ENCODE measurements around the gene YIPF2.

Gene YIPF2

DNA sequence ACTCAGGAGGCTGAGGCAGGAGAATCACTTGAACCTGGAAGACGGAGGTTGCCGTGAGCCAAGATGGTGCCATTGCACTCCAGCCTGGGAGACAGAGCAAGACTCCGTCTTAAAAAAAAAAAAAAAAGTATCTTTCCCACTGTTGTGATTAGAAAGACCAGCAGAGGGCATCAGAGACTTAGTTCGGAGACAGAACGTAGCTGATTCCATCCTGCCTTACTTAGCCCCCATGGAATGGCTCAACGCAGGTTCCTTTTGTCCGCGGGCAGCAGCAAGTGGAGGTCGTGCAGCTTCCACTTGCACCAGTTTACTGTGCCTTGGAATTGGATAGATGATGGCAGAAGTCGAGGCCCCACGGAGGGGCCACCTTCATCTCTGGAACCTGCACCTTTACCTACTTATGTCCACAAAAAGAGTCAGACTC, 8.2 kb upstream of the YIPF2 start:
- peak; percentile 83 for DNase-seq (ENCODE audit: low spot score)

DNA sequence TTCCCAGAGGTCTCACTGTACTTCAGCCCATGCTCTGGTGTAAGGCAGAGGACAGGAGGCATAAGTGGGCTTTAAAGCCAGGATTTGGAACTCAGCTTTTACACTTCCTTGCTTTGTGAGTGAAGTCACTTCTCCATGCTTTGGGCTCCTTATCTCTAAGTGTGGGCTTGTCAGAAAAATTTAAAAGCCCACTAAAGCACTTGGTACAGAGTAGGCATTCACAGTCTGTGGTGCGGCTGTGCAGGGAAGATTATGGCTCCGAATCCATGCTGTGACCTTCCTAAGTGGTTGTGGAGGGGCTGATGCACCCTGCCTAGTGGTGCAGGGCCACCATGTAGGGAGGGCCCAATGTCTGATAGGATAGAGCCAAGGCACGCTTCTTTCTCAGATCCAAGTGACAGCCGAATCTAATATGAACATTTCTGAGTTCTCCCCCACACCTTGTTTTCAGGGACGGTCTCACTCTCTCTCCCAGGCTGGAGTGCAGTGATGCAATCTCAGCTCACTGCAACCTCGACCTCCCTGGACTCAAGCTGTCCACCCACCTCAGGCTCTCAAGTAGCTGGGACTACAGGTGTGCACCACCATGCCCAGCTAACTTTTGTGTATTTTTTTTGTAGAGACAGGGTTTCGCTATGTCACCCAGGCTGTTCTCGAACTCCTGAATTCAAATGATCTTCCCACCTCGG, 7.1 kb upstream of the YIPF2 start:
- no peak for DNase-seq (ENCODE audit: low spot score)

DNA sequence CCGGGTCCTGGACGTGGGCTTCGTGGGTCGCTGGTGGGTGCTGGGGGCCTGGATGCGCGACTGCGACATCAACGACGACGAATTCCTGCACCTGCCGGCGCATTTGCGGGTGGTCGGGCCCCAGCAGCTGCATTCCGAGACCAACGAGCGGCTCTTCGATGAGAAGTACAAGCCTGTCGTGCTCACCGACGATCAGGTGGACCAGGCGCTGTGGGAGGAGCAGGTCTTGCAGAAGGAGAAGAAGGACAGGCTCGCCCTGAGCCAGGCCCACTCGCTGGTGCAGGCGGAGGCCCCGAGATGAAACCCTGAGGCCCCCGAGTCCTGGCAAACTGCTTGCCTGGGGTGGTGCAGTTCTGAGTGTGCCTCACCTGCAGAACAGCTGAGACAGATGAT, 959 bp upstream of the YIPF2 start:
- no peak for DNase-seq (ENCODE audit: low spot score)

DNA sequence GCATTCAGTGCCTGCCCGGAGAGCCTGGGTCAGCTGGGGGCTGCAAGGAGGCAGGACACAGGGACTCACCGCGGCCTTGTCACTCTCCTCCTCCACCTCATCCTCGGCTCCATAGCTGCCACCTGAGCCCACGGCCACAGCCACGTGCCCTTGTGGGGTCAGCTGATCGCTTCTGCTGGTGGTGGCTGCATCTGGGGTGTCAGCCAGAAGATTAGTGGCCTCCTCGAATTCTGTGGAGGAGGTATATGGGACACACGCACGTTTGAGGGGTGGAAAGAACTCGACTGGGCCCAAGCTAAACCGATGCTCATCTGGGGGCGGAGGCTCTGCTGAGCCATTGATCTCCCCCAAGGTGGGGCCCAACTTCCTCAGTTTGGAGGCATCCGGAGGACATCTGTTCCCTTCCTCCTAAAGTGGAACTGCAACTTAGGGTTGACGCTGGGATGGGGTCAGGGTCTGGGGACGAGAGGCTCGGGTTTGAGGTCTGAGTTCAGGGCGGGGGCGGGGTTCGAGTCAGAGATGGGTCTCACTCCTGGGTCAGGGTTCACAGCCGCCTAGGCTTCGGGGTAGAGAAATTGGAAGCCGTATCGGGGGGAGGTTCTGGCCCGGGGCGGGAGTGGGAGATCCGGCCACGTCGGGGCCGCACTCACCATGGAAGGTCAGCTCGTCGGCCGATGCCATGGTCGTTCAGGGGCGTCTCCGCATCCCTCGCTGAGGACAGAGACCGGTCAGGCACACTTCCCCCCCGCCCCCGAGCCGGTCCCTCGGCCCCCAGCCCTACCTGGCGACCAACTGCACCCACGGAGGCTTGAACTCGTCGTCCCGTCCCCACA, 493 bp downstream of the YIPF2 start:
- peak; percentile 41 for DNase-seq (ENCODE audit: low spot score)

DNA sequence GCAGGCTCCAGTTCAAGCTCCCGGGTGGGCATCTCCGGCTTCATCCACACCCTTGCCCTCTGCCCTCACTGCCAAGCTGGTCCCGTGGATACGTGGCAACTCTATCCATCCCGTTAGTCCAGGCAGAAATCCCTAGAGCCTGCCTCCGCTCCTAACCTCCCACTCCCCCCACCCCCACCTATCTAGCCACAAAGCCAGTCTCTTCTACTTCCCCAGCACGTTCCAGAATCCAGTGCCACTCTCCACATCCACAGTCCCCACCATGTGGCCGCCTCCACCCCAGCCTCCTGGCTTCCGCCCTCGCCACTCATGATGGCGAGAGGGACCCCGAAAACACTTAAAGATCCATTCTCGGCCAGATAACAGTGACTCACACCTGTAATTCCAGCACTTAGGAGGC, 3.8 kb downstream of the YIPF2 start:
- no peak for DNase-seq (ENCODE audit: low spot score)

DNA sequence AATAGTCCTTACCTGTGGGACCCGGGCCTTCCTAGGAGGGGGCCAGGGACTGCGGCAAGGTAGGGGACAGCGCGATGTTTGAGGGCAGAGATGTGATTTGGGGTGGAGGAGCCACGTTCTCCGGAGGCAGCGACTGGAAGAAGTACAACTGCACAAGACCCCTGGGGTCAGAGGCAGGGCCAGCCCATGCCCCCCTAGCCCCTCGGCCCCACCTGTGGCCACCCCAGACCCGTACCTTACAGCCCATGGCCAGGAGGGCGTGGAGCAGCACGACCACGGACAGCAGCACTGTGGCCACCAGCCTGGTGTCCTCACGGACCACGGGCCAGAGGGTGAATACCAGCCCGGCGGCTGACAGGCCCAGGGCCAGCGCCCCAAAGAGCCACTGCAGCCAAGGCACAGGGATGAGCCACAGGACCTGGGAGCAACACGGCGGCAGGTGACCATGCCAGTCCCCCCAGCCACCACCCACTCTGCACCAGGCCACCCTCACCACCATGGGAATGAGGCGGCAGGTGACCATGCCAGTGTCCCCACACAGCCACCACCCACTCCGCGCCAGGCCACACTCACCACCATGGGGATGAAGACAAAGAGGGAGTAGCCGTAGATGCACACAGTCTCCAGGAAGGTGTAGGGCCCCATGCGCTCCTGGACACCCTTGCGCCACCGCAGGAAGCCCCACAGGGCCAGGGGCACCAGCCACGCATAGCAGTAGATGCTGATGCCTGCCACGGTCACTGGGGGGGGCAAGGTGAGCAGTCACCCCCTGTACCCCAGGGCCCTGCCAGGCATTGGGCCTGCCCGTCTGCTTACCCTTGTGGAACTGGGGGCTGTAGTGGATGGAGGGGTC, 5.0 kb downstream of the YIPF2 start:
- DNase-seq (ENCODE audit: low spot score): no peak

DNA sequence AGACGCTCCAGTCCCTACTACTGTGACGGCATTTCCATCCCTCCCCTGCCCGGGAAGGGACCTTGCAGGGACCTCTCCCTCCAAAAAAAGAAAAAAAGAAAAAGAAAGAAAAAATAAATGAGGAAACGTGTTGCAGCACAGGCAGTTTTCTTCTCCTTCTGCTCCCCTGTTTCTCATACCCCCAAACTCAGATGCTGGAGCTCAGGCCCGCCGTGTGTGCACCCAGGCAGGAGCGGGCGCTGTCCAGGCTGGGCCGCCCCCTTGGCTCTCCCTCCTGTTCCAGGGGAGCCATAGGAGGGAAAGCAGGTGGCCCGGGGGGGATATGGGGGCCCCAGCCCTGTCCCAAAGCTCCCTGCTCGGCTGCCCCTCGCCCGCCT, 5.8 kb downstream of the YIPF2 start:
- no peak for DNase-seq (ENCODE audit: low spot score)

DNA sequence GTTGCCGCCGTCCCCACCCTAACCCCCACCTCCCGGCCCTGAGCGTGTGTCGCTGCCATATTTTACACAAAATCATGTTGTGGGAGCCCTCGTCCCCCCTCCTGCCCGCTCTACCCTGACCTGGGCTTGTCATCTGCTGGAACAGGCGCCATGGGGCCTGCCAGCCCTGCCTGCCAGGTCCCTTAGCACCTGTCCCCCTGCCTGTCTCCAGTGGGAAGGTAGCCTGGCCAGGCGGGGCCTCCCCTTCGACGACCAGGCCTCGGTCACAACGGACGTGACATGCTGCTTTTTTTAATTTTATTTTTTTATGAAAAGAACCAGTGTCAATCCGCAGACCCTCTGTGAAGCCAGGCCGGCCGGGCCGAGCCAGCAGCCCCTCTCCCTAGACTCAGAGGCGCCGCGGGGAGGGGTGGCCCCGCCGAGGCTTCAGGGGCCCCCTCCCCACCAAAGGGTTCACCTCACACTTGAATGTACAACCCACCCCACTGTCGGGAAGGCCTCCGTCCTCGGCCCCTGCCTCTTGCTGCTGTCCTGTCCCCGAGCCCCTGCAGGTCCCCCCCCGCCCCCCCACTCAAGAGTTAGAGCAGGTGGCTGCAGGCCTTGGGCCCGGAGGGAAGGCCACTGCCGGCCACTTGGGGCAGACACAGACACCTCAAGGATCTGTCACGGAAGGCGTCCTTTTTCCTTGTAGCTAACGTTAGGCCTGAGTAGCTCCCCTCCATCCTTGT, 6.4 kb downstream of the YIPF2 start:
- no peak for DNase-seq (ENCODE audit: low spot score)

DNA sequence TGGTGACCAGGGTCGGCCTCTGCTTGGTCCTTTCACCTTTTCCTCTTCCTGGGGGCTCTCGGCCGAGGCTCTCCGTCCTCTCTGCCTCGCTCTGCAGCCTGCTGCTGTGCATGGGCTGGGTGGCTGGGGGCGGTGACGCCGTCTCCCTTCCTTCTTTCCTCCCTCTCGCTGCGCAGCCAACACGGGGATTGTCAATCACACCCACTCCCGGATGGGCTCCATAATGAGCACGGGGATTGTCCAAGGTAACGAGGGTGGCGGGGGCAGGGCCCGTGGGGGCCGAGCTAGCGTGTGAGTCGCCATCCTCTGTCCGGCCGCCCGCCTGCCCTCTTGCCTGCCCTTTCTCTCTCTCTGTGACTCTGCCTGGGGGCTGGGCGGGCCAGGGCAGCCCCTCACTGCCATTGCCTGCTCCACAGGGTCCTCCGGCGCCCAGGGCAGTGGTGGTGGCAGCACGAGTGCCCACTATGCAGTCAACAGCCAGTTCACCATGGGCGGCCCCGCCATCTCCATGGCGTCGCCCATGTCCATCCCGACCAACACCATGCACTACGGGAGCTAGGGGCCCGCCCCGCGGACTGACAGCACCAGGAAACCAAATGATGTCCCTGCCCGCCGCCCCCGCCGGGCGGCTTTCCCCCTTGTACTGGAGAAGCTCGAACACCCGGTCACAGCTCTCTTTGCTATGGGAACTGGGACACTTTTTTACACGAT, 7.1 kb downstream of the YIPF2 start:
- no peak for DNase-seq (ENCODE audit: low spot score)

DNA sequence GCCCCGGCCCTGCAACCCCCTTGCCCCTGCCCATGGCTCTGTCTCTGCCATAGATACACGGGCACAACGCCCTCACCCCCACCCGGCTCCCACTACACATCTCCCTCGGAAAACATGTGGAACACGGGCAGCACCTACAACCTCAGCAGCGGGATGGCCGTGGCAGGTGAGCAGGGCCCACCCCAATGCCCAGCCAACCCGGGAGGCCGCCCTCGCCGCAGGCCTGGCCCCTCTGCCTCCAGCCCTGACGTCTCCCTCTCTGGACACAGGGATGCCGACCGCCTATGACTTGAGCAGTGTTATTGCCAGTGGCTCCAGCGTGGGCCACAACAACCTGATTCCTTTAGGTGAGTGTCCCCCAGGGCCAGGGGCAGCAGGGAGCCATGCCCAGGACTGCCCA, 7.7 kb downstream of the YIPF2 start:
- no peak for DNase-seq (ENCODE audit: low spot score)

DNA sequence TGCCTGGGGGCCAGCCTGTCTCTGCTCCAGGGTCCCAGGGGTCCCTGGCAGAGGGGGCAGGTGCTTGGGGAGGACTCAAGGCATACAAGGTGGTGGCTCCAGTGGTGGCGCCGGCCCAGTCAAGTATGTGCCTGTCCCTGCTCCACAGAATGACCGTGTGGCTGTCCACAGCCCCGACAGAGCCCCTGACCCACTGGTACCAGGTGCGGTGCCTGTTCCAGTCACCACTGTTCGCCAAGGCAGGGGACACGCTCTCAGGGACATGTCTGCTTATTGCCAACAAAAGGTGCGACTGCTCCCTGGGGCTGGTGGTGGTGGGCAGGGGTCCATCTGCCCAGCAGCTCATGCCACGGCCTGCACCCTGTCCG, 8.2 kb downstream of the YIPF2 start:
- no peak for DNase-seq (ENCODE audit: low spot score)

DNA sequence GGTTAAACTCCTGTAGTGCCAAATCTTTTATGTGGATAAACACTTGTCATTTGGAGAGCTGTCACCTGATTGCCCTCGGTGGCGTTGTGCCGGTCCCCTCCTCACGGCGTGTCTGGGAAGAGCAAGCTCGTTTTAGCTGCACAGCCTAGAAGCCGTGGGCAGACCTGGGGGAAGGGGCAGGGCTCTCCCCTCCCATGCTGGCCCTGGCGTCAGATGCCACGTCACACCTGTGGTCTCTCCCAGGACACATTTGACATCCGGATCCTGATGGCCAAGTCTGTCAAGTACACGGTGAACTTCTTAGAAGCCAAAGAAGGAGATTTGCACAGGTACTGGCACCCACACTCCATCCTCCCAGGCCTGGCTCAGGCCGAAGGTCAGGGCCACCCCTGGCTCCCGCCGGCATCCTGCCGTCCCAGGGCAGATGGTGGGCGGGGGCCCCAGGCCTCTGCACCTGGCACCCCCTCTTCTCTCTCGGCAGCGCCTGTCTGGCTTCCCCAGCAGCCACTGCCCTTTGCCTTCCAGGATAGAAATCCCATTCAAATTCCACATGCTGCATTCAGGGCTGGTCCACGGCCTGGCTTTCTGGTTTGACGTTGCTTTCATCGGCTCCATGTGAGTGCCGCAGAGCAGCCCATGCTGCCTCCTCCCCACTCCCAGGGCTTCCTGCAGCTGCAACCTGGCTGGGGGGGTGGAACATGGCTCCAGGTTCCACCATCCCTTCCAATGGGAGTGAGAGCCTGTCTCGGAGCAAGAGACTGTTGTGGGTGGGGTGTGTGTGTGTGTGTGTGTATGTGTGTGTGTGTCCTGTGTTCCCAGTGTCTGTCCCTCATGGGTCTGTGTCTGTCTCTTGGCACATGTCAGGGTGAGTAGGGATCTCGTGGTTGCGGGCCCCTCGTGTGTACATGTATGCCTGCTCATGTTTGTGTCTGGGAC, 8.8 kb downstream of the YIPF2 start:
- DNase-seq (ENCODE audit: low spot score): no peak

DNA sequence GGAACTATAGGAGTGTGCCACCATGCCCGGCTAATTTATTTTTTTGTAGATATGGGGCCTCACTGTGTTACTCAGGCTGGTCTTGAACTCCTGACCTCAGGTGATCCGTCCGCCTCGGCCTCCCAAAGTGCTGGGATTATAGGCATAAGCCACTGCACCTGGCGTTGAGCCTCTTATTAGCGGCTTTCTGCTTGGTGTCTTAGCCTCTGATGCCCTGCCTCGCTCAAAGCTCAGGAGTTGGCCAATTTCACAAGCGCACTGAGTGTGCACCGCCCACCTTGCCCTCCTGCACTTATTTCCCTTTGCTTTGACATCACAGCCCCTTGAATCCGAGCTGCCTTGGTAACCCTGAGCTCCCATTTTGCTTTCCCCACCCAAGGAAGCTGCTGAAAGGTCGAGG, 10.1 kb downstream of the YIPF2 start:
- DNase-seq (ENCODE audit: low spot score): no peak

DNA sequence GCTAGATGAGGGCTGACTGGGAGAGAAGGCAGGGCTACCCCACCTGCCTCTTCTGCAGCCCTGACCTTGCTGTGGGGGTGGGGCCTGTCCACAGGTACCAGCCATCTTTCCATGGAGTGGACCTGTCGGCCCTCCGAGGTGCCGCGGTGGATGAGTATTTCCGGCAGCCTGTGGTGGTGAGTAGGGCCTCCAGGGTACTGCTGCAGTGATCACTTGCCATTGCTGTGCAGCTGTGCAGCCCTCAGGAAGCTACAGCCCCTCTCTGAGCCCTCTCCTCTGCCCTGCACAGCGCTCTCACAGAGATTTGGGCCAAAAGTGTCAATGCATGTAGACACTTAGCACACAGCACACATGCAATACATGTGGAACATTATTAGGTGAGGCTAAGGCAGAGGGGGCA, 11.8 kb downstream of the YIPF2 start:
- no peak for DNase-seq (ENCODE audit: low spot score)

DNA sequence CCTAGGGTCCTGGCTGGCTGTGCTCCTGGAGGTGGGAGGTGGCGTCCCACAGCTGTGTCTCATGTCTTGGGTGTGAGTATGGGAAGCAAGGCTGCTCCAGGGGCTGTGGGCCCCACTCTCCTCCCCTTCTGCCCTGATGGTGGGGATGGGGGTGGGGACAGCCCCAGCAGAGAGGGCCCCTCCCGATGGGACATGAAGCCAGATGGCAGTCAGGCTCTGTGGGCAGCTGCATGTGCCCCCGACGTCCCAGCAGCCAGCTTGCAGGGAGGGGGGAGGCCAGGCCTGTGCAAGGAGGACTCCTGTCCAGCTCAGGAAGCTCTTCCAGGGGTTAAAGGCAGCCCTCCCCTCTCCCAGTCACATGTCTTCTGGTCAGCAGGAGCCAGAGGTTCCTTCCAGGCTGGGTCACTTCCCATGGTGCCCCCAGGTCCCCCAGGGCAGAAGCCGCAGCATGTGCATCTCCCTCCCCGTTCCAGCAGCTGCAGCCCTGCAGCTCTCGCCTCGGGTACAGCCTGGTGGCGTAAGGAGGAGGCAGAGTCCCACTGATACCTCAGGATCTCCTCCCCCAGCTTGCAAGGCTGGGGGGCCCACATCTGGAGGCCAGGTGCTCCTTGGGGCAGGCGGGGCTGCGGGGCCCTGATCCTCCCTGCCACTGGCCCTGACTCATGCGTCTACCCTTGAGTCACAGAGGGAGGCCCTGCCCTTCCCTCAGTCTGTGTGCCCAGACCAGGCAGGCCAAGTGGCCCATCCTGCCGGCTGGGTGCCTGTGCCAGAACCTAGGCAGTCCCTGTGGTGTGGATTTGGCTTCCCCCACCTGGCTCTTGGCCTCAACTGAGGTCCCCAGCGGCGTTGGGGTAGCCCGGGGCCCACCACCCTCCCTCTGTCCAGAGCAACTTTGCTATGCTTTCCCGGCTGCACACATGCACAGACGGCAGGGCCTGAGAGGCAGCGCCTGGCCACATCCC, 13.0 kb downstream of the YIPF2 start:
- peak; percentile 95 for DNase-seq (ENCODE audit: low spot score)

DNA sequence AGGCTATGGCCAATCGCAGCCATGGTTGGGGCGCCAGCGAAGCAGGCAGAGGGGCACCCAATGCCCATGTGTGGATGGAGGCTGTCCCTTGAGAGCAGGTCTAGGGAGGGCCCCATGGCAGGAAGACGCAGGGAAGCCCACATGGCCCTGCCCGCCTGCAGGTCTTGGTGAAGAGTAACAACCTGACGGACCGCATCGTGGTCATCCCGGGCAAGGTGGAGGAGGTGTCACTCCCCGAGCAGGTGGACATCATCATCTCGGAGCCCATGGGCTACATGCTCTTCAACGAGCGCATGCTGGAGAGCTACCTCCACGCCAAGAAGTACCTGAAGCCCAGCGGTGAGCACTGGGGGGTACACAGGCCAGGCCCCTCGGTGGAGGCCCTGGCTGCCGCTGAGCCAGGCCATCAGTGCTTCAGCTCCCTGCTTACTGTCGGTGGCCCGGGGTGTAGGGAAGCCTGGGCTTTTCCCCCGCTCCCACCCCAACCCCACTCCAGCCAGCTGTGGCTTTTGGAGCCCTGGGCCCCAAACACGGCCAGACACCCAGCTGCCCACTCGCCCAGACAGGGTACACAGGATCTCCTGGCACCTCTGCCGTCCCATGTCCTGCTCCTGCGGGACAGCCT, 14.6 kb downstream of the YIPF2 start:
- no peak for DNase-seq (ENCODE audit: low spot score)

DNA sequence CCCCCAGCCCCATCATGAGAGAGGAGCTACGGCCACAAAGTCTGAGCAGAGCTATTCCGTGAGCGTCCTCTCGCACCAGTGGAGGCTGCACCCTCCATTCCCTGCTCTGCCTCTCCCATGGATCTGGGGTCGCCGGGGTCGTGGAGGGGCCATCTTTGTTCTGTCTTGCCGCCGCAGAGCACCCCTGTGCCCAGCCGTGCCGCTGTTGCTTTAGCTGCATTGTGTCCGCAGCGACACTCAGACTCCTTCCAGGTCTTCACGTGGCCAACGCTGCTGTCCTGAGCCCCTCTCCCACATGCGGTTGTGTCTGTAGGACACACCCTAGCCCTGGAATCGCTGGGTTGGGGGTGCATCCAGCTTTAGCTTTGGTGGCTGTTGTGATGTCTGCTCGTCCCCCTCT, 15.8 kb downstream of the YIPF2 start:
- DNase-seq (ENCODE audit: low spot score): no peak

DNA sequence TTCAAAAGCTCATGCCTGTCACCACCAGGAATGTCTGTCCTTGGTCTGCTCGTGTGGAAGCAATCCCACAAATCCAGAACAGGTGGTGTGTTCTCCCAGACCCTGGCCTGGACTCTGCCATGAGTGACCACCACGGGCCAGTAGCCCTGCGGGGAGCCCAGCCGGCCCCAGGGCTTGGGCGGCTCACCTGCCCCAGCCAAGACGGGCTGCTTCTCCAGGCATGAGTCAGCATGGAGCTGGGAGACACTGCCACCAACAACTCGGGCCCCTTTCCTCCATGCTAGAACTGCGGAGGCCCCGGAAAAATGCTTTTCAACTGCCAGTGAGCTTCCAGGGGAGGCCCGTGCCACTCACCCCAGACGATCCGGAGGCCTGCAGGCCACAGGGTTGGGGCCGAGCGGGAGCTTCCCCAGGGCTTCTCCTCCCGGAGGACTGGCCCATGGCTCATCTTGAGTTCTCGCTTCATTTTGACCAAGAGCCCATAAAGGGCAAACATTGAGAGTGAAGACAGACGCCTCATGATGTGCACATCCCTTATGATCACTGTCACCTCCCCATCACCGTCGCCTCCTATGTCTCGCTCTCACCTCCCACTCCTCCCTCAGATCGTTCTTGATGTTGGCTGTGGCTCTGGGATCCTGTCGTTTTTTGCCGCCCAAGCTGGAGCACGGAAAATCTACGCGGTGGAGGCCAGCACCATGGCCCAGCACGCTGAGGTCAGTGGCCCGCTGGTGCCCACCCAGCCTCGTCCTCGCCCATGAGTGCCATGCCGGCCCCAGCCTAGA, 16.7 kb downstream of the YIPF2 start:
- no peak for DNase-seq (ENCODE audit: low spot score)
